OCI-LY3 (cell line): ENCODE measurements around the gene EXD3.

Source experiments
- H2AFZ ChIP-seq: fragments of 200-600, 300-600 bp; shearing (Covaris generic); 2 replicates; pipeline ENCODE4 v1.6.0; 2014; ENCODE audit warnings: antibody characterized with exemption, low read depth, low read length
- H3K27ac ChIP-seq: fragments of 200-600, 300-600 bp; sonication (generic); 2 replicates; pipeline ENCODE4 v1.5.1; 2014; ENCODE audit warnings: mild to moderate bottlenecking, low read length, moderate library complexity, mixed read lengths
- H3K27me3 ChIP-seq: fragments of 200-600, 300-600 bp; sonication (generic); 2 replicates; pipeline ENCODE4 v1.6.1; 2014; ENCODE audit warnings: low read depth, low read length, mixed read lengths
- H3K36me3 ChIP-seq: fragments of 200-600, 300-600 bp; sonication (generic); replicated peaks from 2 replicates; pipeline ENCODE3; 2014; ENCODE audit warnings: low read depth, low read length, mixed read lengths
- H3K4me1 ChIP-seq: fragments of 300-600, 200-600 bp; sonication (generic); 2 replicates; pipeline ENCODE4 v1.6.1; 2014; ENCODE audit warnings: low read length, mixed read lengths
- H3K4me2 ChIP-seq: fragments of 200-600, 300-600 bp; sonication (generic); 2 replicates; pipeline ENCODE4 v1.6.1; 2014; ENCODE audit warnings: low read length, mixed read lengths
- H3K4me3 ChIP-seq: fragments of 300-600, 200-600 bp; sonication (generic); 2 replicates; pipeline ENCODE4 v1.5.1; 2014; ENCODE audit warnings: antibody characterized with exemption, mild to moderate bottlenecking, low read length, moderate library complexity
- H3K79me2 ChIP-seq: fragments of 300-600, 200-600 bp; shearing (Covaris generic); 2 replicates; pipeline ENCODE4 v1.6.1; 2014; ENCODE audit warnings: mild to moderate bottlenecking, low read length, mixed read lengths
- H3K9ac ChIP-seq: fragments of 300-600, 200-600 bp; shearing (Covaris generic); 2 replicates; pipeline ENCODE4 v1.6.0; 2014; ENCODE audit warnings: mild to moderate bottlenecking, low read length, moderate library complexity
- H3K9me3 ChIP-seq: fragments of 200-600, 300-600 bp; shearing (Covaris generic); 2 replicates; pipeline ENCODE4 v1.6.1; 2014; ENCODE audit warnings: low read length, mixed read lengths; ENCODE audit not compliant: insufficient read depth
- H4K20me1 ChIP-seq: fragments of 200-600, 300-600 bp; sonication (generic); 2 replicates; pipeline ENCODE4 v1.6.1; 2016; ENCODE audit warnings: low read length, mixed read lengths; ENCODE audit not compliant: insufficient read depth
- CTCF ChIP-seq: fragments of 200-600, 300-600 bp; sonication (generic); IDR thresholded peaks from 2 replicates; pipeline ENCODE4 v1.5.1; 2014; ENCODE audit warnings: antibody characterized with exemption, low read length, low read depth
- EZH2phosphoT487 ChIP-seq: fragments of 200-600 bp; shearing (Covaris generic); IDR thresholded peaks from 2 replicates; pipeline ENCODE4 v1.6.1; 2018; ENCODE audit warnings: antibody characterized with exemption, mixed run types, low read depth

The EXD3 gene

GRCh38 chr9:137372693-137373610, 50.0 kb downstream of the EXD3 start:
- H3K27me3 ChIP-seq = no peaks in the 10 kb centered on the region
- no peak overlapping the region for H3K4me3 ChIP-seq
- H4K20me1 ChIP-seq = no peaks in the 10 kb centered on the region
- TF ChIP-seq EZH2phosphoT487 = no peak
- TF ChIP-seq CTCF = no peak
- no peaks in the 10 kb centered on the region for H3K36me3 ChIP-seq
- H3K27ac ChIP-seq = no peak overlapping the region
- no peak overlapping the region for H3K4me2 ChIP-seq
- H3K9ac ChIP-seq = no peak overlapping the region
- H3K79me2 ChIP-seq = no peaks in the 10 kb centered on the region
- H3K9me3 ChIP-seq = no peaks in the 10 kb centered on the region
- H2AFZ ChIP-seq = no peak overlapping the region
- H3K4me1 ChIP-seq = no peaks in the 10 kb centered on the region

- H3K4me3 ChIP-seq = no peak overlapping the region
Observed at GRCh38 chr9:137371946-137372651, 50.9 kb downstream of the EXD3 start.

DNA sequence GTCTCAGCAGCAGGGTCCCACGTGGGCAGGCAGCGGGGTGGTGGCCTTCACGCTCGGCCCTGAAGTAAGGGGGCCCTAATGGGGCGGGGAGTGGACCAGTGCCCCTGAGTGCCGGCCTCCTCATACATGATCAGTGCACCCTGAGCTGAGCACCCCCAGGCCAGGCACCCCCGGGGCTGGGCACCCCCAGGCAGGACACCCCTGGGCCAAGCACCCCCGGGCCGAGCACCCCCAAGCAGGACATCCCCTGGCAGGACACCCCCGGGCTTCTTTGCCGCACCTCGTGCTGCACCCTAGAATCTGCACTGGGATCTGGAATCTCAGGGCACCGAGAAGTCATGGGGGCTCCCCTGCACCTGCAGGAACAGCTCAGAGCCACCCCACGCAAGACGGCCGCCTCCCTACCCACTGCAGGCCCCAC, 51.4 kb downstream of the EXD3 start:
- Histone ChIP-seq H3K4me3 (no peak overlapping the region), H2AFZ (no peak overlapping the region), H3K9me3 (no peaks in the 10 kb centered on the region), H3K27ac (no peak overlapping the region), H3K9ac (no peak overlapping the region), H3K36me3 (no peaks in the 10 kb centered on the region), H3K4me2 (no peak overlapping the region), H4K20me1 (no peaks in the 10 kb centered on the region), H3K27me3 (no peaks in the 10 kb centered on the region), H3K79me2 (no peaks in the 10 kb centered on the region), H3K4me1 (no peaks in the 10 kb centered on the region)
- TF ChIP-seq CTCF (no peak), EZH2phosphoT487 (no peak)

More at GRCh38 chr9:137371946-137372651, 50.9 kb downstream of the EXD3 start:
- no peaks in the 10 kb centered on the region for H3K9me3 ChIP-seq
- no peaks in the 10 kb centered on the region for H3K79me2 ChIP-seq
- H3K27me3 ChIP-seq = no peaks in the 10 kb centered on the region
- no peak overlapping the region for H3K9ac ChIP-seq
- H3K4me1 ChIP-seq = no peaks in the 10 kb centered on the region
- no peaks in the 10 kb centered on the region for H4K20me1 ChIP-seq
- no peak overlapping the region for H2AFZ ChIP-seq
- H3K4me2 ChIP-seq = no peak overlapping the region
- H3K27ac ChIP-seq = no peak overlapping the region
- TF ChIP-seq EZH2phosphoT487 = no peak
- TF ChIP-seq CTCF = no peak
- no peaks in the 10 kb centered on the region for H3K36me3 ChIP-seq

DNA sequence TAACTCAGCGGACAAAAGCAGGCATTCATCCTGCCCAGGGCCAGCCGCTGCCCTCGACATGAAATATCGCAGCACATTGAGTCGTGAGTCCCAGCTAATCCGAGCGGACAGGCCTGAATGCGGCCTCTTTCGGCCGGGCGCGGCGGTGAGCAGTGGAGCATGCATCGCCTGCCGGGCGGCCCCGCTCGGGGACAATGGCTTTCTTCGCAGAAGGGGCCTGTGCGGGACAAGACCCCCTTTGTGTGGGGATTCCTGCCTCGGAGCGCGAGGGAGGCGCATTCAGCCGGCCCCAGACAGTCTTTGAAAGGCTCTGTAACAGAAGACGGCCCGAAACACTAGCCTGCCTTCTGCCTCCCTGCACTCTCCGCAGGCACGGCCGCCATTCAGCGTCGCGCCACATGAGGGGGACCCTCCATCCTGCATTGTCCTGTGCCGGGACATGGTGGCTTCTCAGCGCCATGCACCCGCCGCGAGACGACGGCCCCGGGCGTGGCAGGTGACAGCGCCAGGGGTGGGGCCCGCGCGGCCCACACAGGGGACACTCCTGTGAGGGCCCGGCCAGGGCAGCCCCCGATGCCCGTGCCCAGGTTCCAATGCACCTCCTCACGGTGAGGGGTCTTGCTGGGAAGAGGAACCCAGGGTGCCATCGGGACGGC, 52.0 kb downstream of the EXD3 start:
- Histone ChIP-seq H3K4me2 (no peak overlapping the region), H3K9me3 (no peaks in the 10 kb centered on the region), H3K27ac (no peak overlapping the region), H4K20me1 (no peaks in the 10 kb centered on the region), H3K4me1 (no peaks in the 10 kb centered on the region), H3K9ac (no peak overlapping the region), H2AFZ (no peak overlapping the region), H3K27me3 (no peaks in the 10 kb centered on the region), H3K36me3 (no peaks in the 10 kb centered on the region), H3K4me3 (no peak overlapping the region), H3K79me2 (no peaks in the 10 kb centered on the region)
- TF ChIP-seq EZH2phosphoT487 (no peak), CTCF (no peak)
